ENCODE measurements around the gene DOCK6.

DNA sequence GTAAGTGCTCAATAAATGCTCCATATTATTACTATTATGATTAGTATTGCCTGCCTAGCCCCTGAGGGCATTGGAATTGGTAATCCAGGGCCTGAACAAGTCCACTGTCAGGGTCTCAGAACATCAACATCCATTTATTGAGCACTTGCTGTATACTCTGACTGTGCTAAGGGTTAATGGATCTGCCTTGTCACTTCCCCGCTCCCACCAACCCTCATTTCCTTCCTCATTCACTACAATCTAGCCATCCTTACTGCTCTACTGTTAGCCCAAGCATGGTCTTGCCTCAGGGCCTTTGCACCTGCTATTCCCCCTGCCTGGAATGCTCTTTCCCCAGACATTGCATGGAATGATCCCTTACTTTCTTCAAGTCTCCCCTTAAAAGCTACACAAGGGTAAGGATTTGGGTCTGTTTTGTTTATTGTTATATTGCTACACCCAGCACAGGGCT is 35.6 kb downstream of the DOCK6 start:
- TF ChIP-seq TAF1 (IDR thresholded peaks at IDR 0.05; ENCODE audit: borderline replicate concordance, insufficient read depth, low read length) (no peak), REST (IDR thresholded peaks at IDR 0.05; ENCODE audit: insufficient read depth in 1 of 2, low read depth in 2 of 2, low read length in 2 of 2) (no peak), POLR2AphosphoS5 (IDR thresholded peaks at IDR 0.05; ENCODE audit: low read depth, low read length) (no peak)
